NCI-H146 (cell line): ENCODE results near the gene RAD21L1.
A peak's percentile ranks its signal among the peaks of the same experiment; 100 is the strongest.

ENCODE experiments used
- DNase-seq: peaks from one replicate; lab custom pipeline; 2025; lab: John Stamatoyannopoulos, UW

RAD21L1 gene

DNA sequence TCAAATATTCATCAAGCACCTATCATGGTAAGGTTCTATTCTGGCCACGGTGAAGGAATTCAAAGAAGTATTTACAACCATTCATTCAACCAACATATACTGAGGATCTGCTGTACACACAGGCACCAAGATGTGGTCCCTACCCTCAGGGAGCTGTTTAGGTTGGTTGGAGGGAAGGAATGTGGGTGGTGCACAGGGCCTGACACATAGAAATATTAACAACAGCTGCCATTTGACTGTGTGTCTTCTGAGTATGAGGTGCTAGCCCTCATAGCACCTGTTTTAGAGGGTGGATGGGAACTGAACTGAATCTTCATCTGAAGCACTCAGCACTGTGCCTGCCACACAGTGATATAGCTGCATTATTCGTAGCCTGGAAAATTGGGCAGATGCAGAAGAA lies 47.5 kb downstream of the RAD21L1 start:
- no peak for DNase-seq

DNA sequence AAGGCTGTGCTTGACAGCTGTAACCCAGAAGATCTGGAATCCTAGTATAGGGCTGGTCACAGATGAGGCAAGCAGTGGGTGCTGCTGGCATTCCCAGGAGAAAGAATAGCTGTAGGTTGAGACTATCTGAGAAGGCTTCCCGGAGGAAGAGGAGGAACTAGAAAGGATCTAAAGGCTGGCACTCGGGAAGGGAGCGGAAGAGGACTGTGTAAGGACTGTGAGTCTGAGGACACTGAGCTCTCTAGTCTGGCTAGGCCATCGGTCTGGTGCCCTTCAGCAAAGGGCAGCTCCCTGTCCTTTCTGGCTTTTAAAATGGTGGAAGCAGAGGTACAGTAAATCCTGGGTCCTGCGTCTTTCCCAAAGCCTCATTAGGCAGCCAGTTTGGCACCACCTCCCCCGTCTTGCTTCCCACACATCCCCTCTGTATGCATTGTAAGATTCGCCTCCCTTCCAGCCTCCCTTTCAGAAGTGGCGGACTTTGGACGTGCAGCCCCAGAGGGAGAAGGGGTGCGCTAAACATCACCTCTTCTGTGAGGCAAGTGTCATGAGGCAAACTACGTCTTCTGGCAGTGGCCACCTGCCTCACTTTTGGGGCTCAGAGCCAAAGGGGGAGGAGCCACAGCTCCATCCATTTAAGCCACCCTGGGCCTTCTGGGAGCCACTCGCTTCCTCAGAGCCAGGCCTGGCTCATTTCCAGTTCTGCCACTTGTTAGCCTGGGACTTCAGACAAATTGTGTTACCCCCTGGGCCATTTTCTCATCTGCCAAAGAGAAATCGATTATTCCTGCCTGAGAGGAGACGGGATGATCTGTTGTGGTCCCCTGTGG lies 48.9 kb downstream of the RAD21L1 start:
- DNase-seq: peak; percentile 67

DNA sequence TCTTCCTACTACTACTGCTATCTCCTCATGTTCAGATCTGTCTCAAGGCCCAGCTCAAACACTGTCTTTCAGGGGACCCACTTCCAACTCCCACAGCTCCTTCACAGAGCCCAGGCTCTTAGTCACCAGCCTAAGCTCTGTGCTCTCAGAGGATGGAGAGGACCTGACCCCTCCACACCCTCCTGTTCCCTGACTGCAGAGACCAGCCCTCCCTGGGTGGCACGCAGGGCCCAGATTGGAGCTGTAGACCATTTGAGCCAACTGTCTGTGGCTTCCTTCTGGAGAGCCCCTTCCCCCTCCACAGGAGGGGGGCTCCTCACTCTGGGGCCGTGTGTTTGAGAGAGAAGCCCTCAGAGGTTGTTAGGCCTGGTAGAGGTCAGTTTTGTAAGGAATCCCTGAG lies 50.1 kb downstream of the RAD21L1 start:
- DNase-seq: no peak

DNA sequence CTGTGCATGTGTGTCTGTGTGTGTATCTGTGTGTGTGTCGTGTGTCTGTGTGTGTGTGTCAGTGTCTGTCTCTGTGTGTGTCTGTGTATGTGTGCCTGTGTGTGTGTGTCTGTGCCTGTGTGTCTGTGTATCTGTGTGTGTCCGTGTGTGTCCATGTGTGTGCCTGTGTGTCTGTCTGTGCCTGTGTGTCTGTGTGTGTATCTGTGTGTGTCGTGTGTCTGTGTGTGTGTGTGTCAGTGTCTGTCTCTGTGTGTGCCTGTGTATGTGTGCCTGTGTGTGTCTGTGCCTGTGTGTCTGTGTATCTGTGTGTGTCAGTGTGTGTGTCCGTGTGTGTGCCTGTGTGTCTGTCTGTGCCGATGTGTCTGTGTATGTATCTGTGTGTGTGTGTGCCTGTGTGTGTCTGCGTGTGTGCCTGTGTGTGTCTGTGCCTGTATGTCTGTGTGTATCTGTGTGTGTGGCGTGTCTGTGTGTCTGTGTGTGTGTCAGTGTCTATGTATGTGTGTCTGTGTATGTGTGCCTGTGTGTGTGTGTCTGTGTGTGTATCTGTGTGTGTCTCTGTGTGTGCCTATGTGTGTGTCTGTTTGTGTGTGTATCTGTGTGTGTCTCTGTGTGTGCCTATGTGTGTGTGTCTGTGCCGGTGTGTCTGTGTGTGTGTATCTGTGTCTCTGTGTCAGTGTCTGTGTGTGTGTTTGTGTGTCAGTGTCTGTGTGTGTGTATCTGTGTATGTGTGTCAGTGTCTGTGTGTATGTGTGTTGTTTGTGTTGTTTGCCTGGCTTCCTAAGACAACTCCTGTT lies 51.9 kb downstream of the RAD21L1 start:
- no peak for DNase-seq

DNA sequence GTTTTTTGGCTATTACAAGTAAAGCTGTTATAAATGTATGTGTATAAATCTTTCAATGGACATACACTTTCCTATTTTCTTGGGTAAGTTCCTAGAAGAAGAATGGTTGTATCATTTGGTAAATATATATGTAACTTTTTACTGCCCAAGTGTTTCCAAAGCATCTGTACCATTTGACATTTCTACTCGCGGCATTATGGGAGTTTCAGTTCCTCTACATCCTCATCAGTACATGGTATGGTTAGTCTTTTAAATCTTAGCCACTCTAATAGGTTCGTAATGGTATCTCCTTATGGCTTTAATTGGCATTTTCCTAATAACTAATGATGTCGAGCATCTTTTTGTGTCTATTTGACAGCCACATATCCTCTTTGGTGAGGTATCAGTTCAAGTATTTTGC lies 53.1 kb downstream of the RAD21L1 start:
- DNase-seq: no peak

DNA sequence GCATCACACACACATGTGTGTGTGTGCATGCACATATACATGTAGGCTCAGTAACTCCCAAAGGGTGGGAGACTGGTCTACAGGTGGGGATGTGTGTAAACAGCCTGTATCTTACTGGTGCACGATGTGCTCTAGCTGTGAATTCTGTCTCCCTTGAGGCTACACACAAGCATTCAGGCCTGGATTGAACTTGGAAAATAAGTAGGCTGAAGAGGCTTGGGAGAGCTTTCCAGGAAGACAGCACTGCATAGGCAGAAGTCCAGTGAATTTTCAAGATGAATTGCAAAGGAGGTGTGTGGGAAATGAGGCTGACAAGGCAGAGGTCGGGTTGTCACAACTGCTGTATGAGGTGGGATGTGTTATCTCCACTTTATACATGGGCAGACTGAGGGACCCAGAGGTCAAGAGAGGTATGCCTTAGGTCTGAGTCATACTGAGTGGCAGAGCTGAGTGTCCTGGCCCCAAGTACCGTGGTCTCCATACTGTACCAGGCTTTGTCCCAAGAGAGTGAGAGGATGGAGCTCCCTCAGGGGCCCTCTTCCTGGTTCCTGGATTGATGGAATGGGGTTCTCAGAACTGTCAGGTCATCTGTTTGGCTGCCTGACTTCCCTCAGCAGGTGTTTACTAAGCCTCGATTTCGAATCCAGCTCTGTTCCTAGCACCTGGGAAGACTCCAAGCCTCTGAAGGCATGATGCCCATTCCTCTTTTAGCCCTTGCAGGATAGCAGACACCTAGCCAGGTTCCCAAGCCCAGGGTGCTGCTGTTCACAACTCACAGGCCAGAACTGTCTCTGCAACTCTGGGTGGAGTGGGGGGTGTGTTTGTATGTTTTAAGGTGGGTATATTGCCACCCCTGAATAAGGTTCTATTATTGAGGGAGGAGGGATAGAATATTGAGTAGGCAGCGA lies 54.6 kb downstream of the RAD21L1 start:
- DNase-seq: no peak

DNA sequence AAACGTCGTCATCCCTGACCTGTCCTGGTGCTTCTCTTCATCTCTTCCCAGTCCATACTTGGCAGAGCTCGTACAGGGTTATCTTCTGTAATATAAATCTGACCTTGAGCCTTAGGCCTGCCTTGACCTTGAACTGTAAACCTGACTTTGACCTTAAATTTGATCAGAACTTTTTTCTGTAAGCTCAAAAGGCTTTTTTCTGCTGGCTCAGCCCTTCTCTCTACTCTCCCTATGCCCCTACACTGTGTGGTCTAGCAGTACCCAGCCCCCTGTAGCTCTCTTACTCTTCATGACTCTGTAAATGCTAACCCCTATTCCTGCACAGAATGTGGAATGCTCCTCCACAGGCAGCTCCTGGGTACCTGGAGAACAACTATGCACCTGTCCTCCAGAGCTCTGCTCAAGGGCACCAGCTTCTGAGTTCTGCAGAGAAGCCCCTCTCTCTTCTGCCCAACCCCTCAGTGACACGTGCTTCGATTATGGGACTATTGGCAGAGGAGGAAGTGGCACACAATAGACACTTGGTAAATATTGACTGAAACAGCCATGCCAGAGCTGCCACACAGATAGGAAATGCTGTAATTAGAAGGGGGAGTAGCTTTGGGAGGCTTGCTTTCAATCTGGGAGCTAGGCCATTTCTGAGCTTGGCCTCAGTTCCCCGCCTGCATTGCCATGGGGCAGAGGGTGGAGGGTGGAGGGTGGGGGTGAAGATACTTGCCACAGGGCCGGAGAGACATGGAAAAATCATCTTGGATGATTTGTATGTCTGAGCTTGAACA lies 55.6 kb downstream of the RAD21L1 start:
- DNase-seq: peak; percentile 75

DNA sequence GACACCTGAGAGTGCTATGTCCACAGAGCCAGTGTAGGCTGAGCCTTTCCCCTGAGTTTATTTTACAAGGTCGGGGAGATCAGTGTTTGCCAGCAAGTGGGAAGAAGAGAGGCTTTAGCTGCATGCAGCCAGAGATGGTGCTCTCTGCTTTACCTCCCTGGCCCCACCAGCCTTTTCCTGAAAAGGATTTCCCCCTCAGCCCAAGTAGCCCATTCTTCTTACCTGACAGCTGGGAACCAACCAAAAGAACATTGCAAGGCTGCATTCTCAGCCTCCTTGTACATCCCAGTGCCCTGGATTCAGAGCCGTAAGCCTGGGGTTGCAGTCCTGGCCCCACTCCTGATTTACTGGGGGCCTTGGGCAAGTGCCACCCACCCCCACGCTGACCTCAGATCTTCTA lies 57.1 kb downstream of the RAD21L1 start:
- no peak for DNase-seq

DNA sequence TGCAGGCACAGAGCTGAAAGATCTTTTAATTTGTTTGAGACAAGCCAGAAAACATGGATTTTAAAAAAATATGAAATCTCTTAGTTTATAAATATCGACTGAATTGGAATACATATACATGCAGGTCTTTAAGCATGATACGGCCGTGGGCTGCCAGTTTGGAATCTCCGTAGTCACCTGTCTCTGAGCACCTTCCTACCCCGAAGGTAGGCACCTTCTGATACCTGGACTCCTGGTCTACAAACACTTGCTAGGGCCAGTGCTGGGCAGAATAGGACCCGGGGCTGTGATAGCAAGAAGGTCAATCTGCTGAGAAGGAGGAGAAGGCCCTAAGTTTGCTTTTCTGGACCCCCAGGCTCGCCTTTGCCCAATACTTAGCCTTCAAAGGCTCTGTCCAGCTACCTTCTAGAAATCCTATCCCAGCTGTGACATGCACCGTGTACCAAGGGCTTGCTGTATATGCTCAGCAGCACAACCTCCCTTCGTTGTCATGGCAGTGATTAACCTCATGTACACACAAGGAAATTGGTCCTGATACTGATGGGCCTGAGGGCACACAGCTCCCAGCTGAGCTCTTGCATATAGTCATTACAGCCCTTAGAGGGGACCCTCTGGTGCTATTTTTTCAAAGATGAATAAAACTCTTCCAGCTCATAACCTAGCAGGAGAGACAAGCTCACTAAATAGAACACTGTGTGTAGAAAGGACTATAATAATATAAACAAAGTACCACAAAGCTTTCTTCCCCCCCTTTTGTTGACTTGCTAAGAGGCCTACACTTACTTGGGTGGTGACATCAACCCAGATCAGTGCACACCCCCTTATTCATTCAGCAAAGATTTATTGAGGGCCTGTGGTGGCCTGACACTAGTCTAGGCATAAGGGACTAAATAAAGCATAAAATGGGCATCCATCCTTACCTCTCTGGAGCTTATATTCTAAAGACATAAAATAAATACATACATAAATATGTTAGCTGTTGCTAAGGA lies 58.0 kb downstream of the RAD21L1 start:
- DNase-seq: peak; percentile 85

DNA sequence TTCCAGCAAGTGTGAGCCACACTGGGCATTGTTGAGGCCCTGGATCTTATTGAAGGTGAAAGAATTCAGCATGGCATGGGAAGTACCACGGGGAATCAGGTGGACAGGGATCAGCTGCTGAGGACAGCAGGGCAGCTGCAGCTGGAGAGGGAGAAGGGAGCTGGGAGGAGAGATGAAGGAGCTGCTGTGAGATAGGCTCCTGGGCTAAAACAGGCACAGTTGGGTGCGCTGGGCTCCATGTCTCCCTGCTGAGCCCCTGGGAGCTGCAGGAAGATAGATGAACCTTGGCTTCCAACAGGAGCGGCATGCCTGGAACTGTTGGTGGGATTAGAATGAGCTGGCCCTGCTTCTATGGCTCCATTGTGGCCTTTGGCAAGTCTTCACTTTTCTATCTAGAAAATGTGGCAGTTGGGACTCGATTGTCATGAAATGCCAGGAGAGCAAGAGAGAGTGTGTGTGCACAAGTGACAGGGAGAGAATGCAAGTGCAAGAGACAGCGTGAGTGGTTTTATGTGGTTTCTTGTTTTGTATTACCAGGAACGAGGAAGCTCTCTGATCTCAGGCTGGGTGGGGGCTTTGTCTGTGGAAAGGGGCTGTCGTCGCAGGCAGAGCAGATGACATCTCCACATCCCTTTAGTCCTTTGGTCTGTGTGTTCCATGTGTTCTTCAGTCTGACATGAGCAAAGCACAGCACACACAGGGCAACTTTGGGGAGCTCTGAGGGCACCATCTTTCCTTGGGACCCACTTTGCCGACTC lies 60.6 kb downstream of the RAD21L1 start:
- DNase-seq: peak; percentile 48

DNA sequence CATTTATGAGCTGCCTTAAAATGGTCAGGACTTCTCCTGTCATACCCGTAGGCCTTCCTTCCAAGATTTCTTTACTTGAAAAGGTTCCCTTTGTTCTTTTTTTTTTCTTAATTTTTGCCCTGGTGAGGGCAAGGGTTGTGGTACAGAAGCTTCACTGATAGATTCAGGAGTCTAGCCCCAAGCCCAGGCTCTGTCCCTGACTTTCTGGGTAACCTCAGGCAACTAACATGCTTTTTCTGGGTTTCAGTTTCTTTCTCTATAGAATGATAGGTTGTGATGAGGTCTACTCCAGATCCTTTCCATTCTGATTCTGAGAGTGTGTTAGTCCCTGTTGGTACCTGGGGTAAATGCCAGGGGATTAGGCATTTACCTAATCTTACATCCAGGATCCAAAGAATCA lies 61.5 kb downstream of the RAD21L1 start:
- no peak for DNase-seq

DNA sequence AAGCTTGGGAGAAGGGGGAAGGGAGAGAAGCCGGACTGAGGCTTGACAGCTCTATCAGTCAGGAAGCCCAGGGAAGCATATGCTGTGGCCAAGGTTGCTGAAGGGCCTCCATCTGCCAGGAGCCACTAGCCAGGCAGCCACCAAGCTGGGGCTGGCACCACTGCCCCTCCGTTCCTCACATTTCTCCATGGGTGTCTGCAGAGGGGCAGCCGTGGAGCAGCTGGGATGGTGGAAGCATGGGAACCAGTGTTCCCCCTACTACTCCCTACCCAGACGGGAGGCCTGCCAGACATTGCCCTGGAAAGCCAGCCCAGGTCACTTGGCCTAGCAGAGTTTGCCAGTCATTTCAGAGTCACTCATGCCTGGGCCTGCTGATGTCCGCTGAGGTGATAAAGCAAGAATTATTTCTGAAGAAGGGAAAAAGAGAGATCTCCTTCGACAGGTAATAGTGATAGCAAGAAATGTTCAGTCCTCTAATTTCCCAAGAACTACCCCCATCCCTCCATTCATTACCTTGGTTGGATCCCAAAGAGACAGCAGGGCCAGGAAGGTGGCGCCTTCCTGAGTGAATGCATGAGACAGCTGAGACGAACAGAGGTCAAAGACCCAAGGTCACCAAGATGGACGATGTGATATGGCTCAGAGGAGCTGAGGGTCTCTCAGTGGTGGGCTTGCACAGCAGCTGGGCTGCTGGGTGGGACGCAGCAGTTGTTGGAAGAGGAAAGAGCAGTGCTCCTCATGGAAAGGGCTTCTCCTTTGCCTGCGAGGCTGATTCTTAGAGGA lies 62.1 kb downstream of the RAD21L1 start:
- DNase-seq: no peak

DNA sequence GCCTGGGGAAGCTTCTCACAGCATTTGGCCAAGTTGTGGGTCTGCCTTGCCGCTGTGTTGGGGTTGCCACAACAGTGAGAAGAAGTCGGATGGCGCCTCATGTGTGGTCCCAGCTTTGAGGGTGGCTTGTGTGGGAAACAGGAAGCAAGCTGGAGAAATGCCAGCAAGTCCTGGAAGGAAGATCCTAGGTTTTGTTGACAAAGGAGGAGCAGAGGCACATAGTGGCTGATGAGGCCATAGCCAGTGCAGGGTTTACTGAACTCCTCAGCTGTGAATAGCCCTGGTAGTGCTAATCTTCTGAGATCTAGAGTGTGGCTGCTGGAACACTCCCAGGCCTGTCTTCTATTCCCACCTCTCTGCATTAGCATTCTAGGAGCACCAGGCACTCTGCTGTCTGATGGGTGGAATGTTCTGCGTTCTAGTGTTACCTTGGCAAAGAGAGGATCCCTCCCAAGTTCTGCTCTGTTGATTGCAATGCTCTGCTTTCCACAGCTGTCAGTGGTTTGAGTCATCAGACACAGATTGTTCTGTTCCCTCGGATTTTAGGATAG lies 65.4 kb downstream of the RAD21L1 start:
- no peak for DNase-seq

DNA sequence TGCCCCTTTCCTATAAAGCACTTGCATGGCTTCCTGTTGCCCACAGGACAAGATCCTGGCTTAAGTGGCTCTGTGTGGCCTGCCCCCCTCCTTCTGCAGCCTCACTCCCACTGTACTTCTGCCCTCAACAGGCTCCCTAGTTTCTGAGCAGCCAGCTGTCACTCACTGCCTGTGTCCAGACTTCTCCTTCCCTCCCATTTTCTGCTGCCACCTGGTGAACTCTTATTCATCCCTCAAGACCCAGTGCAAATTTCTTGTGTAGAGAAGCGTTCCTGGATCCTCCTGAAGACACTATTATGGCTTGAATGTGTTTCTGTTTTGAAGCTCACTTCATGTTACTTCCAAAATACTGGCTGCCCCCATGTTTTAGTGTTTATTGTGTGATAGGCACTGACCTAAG lies 66.8 kb downstream of the RAD21L1 start:
- no peak for DNase-seq

DNA sequence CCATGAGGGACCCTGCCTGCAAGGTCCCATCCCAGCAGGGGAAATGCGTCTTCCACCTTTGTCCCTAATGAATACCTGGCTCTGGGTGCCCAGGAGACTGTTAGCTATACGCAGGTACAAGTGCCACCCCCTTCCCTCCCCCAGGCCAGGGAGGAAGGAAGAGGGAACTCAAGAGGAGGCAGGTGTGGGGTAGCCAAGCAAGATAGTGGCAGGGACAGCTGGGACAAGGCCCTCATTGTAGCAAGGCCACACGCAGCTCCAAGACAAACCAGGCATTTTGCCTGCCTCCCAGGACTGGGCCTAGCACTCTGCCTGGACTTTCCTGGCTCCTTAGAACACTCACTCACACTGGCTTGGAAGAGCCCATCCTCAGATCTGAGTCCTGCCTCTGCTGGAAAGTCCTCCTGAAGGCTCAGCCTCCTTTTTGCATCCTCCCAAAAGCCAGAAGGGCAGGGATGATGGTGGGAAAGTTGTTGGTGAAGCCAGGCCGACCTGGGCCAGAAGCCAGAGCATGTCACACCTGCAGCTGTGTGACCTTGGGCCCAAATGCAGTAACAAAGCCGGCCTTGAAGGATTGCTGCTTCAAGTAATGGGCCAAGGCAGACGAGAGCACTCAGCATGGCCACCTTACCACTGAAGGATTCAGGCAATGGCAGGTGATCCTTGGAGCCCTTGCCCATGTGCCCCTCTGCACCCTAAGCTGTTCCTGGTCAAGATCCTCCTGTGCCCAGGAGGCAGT lies 68.0 kb downstream of the RAD21L1 start:
- peak; percentile 76 for DNase-seq

DNA sequence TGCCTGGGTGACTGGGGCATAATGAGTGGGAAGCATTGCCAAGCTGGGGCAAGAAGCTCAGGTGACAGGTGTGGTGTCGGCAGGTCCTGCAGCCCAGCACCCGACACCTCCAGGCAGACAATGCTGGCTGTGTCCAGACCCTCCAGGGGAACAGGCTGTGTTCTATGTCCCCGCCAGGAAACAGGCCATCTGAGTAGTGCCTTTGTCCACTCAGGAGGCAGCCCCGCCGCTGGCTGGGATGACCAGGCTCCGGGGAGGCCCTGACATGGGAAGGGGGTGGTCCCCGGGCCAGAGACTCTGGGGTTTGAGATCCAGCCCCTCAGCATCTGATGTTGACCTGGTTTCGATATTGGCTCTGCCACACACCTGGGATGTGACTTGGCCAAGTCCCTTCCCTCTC lies 68.7 kb downstream of the RAD21L1 start:
- no peak for DNase-seq

DNA sequence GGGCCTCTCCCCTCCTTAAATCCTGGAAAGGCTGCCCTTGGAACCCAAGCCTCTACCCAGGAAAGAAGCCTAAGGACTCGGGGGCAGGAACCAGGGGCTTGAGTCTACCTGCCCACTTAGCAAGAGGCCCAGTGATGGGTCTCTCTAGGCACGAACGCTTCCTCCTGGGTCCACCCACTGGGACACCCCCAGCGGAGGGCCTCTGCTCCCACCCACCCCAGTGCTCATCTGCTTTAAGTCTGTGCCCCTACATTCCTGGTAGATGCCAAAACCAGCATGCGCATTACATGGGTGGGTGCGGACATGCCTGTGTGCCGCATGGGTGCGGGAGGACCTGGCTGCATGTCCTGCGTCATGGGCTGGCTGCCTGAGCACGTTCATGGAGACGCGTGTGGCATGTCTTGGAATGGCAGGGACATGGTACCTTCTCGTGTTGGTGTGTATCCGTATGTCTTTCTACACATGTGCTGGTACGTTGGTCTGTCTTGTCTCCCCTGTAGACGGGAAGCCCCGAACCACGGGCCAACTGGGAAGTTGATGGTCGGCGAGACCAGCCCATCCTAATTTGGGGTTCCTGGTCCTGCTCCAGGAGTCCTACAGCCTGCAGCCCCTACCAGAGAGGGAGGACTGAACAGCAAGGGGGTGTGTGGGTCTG lies 69.6 kb downstream of the RAD21L1 start:
- DNase-seq: no peak
